Neural crest cell (in vitro differentiated cells): ENCODE measurements around the gene FLRT1. TPM values are rescaled to one million over a fixed set of nuclear protein-coding genes. Genes with fewer than 3 reads are reported as not detected.

ENCODE experiments used
- DNase-seq: peaks from one replicate; pipeline ENCODE4 v3.0.0; 2021; ENCODE audit warnings: low read depth, mixed read lengths, low spot score
- H3K27ac Mint-ChIP-seq: one replicate; pipeline ENCODE4 v1.8.0; 2021; ENCODE audit warnings: mild to moderate bottlenecking, mixed read lengths; ENCODE audit not compliant: unreplicated experiment
- H3K27me3 Mint-ChIP-seq: 2 replicates; pipeline ENCODE4 v1.8.0; 2021; ENCODE audit warnings: low read depth, mild to moderate bottlenecking, mixed read lengths
- H3K36me3 Mint-ChIP-seq: 2 replicates; pipeline ENCODE4 v1.8.0; 2021; ENCODE audit warnings: low read depth, mild to moderate bottlenecking, mixed read lengths
- H3K4me1 Mint-ChIP-seq: 2 replicates; pipeline ENCODE4 v1.8.0; 2021; ENCODE audit warnings: mixed read lengths
- H3K4me3 Mint-ChIP-seq: one replicate; pipeline ENCODE4 v1.8.0; 2021; ENCODE audit warnings: mild to moderate bottlenecking, mixed read lengths
- H3K9me3 Mint-ChIP-seq: 2 replicates; pipeline ENCODE4 v1.8.0; 2021; ENCODE audit warnings: mixed read lengths
- total RNA-seq: library from RNA; stranded (reverse); gene quantifications from 2 replicates; pipeline ENCODE4 v1.2.1, GENCODE V29; 2021
- TF ChIP-seq, protein P1 (sequence below): fragments of 200-600 bp; sonication (generic); conservative IDR thresholded peaks from 2 replicates; pipeline ENCODE4 v1.5.0; 2021; ENCODE audit warnings: antibody characterized with exemption, mild to moderate bottlenecking

The FLRT1 gene
- total RNA-seq, 1 donor from 2014 or later = 3.0 TPM

DNA sequence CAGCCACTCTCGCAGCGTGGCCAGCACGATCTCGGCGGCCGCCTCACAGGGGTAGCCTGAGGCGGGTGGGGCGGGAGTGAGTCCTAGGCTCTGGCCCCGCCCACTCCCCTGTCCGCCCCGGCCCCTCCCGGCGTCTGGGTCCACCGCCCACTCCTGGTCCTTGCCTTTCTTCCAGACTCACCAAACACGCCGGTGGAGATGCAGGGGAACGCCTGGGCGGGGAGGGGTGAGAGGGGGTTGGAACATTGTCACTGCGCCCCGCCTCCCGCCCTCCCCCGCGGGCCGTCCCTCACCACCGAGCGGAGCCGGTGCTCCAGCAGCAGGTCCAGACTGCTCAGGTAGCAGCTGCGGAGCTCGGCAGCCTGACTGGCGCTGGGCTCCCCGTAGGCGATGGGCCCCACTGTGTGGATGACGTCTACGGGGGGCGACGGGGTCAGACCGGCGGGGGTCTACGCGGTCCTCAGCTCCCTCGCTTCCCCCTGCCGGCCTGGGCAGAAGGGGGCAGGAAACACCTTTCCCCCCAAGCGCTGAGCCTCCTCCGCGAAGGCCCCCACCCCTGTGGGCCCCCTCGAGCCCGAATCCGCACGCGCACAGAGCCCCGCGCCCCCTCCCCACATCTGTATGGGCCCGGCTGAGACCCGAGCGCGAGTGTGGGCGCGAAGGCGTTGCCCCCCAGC, 36.2 kb upstream of the FLRT1 start:
- peaks cover 3% of the 10 kb centered on the region for H3K36me3 Mint-ChIP-seq
- H3K4me3 Mint-ChIP-seq = no peak overlapping the region
- no peak overlapping the region for H3K27ac Mint-ChIP-seq
- peak; percentile 61 for DNase-seq
- no peaks in the 10 kb centered on the region for H3K9me3 Mint-ChIP-seq
- peaks cover 20% of the 10 kb centered on the region for H3K27me3 Mint-ChIP-seq
- peaks cover 19% of the 10 kb centered on the region for H3K4me1 Mint-ChIP-seq
- TF ChIP-seq, protein P1, sequence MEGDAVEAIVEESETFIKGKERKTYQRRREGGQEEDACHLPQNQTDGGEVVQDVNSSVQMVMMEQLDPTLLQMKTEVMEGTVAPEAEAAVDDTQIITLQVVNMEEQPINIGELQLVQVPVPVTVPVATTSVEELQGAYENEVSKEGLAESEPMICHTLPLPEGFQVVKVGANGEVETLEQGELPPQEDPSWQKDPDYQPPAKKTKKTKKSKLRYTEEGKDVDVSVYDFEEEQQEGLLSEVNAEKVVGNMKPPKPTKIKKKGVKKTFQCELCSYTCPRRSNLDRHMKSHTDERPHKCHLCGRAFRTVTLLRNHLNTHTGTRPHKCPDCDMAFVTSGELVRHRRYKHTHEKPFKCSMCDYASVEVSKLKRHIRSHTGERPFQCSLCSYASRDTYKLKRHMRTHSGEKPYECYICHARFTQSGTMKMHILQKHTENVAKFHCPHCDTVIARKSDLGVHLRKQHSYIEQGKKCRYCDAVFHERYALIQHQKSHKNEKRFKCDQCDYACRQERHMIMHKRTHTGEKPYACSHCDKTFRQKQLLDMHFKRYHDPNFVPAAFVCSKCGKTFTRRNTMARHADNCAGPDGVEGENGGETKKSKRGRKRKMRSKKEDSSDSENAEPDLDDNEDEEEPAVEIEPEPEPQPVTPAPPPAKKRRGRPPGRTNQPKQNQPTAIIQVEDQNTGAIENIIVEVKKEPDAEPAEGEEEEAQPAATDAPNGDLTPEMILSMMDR = no peak

DNA sequence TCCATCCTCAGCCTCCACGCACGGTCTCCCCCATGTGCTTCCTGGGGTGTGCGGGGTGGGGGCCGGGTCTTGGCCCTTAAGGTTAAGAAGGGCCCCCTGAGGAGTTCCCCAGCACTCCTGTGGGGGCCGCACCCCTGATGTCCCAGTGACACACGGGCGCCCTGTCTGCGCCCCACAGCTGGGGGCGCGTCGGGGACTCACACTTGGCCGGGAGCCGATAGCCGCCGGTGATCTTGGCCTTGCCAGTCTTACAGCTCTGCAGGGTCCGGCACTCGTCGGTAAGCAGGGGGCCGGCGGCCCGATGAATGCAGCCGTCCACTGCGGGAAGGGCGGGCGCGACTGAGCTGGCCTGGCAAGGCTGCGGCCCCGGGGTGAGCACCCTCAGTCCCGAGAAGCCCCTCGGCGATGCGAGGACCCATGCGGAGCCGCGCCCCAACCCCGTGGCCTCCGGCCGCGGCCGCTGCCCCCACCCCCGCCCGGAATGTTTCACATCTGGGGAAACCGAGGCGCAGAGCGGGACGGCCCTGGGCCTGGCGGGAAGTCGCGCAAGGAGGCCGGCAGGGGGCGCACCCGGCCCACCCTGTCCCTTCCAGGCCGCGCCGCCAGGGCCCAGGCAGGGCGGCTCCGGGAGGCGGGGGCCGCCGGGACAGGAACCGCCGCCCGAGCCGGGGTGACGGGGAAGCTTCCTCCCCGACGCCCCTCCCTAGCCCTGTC, 35.5 kb upstream of the FLRT1 start:
- H3K27ac Mint-ChIP-seq = no peak overlapping the region
- TF ChIP-seq, protein P1 = peak; percentile 84

DNA sequence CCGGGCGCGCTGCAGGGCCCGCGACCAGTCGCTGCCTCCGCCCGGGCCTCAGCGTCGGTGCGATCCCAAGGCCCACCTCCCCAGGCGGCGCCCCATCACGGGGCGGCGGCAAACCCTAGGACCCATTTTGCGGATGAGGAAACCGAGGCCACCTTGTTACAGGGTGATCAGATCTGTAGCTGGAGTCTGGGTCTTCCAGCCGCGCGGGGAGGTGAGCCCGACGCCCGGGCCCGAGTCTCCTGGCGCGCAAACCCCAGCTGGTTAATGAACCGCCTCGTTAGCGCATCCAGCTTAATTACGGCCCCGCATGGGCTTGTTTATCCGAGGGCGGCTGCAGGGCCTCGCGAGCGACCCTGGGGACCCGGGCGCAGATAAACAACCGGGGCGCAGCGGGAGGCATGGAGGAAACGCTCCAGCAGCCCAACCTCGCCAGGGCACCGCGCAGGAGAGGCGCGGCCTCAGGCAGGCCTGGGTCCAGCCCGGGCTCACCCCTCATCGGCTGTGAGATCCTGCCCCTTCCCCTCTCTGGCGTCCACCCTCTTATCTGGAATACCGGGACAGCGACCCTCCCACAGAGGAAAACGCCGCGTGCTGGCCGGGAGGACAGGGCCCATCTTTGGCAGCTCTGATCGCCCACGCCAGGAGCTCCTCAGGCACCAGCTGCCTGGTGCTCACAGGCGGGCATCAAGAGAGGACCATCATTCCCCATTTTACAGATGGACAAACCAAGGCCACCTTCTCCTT, 34.8 kb upstream of the FLRT1 start:
- no peak overlapping the region for H3K27ac Mint-ChIP-seq
- peaks cover 3% of the 10 kb centered on the region for H3K36me3 Mint-ChIP-seq
- peaks cover 17% of the 10 kb centered on the region for H3K27me3 Mint-ChIP-seq
- TF ChIP-seq, protein P1 = peak; percentile 4
- H3K4me1 Mint-ChIP-seq = peaks cover 19% of the 10 kb centered on the region
- no peaks in the 10 kb centered on the region for H3K9me3 Mint-ChIP-seq
- DNase-seq = no peak
- peak overlapping the region; percentile 49 for H3K4me3 Mint-ChIP-seq

More for the DNA sequence above, 35.5 kb upstream of the FLRT1 start:
- Mint-ChIP-seq H3K36me3 (peaks cover 3% of the 10 kb centered on the region), H3K27me3 (peaks cover 17% of the 10 kb centered on the region), H3K9me3 (no peaks in the 10 kb centered on the region), H3K4me1 (peaks cover 19% of the 10 kb centered on the region), H3K4me3 (peak overlapping the region; percentile 49)
- DNase-seq = peak; percentile 74

DNA sequence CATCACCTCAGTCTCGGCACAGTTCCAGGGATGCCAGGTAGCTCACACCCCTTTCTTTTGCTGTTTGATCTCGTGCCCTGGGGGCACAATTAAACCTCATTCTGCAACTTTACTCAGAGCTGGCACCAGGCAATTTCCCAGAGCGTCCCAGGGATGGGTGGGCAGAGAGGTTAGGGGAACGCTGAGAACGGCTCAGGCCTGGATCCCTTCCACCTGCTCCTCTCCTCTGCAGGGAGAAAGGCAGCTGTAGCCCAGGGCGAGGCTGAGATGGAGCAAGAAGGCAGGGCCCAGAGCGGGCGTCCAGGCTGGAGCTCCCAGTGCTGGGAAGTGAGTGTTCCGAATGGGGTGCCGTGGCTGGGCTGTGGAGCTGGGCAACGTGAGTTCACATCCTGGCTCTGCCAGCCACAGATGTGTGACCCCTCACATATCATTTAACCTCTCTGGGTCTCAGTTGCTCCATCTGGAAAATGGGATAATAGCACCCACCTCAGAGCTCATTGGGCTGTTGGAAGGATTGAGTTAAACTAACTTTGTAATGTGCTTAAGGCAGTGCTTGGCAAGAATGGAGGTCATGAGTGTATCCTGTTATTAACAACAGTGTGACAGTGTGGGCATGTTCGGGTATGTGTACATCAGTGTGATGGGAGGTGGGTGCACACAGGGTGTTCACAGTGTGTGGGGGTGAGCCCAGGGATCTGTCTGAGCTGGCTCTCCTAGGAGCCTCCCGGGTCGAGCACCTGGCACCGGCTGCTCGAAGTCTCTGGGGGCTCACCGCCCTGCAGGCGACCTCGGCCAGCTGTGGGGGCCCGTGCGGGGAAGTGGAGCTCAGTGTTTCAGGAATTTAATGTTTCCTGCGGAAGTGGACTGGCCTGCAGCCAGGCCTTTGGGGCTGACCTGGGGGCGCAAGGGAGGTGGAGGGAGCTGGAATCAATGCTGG, 34.0 kb upstream of the FLRT1 start:
- no peak for DNase-seq
- Mint-ChIP-seq H3K4me1 (peaks cover 21% of the 10 kb centered on the region), H3K36me3 (peaks cover 3% of the 10 kb centered on the region), H3K9me3 (no peaks in the 10 kb centered on the region), H3K4me3 (peak overlapping the region; percentile 49), H3K27ac (no peak overlapping the region), H3K27me3 (peaks cover 25% of the 10 kb centered on the region)
- TF ChIP-seq, protein P1 = no peak
